ENCODE measurements around the gene OSTM1.
"Not testable (repeated sequence)": the region's sequence is repeated elsewhere in the genome, so short reads cannot be mapped to it uniquely, and the experiment has no call there.

Gene OSTM1

DNA sequence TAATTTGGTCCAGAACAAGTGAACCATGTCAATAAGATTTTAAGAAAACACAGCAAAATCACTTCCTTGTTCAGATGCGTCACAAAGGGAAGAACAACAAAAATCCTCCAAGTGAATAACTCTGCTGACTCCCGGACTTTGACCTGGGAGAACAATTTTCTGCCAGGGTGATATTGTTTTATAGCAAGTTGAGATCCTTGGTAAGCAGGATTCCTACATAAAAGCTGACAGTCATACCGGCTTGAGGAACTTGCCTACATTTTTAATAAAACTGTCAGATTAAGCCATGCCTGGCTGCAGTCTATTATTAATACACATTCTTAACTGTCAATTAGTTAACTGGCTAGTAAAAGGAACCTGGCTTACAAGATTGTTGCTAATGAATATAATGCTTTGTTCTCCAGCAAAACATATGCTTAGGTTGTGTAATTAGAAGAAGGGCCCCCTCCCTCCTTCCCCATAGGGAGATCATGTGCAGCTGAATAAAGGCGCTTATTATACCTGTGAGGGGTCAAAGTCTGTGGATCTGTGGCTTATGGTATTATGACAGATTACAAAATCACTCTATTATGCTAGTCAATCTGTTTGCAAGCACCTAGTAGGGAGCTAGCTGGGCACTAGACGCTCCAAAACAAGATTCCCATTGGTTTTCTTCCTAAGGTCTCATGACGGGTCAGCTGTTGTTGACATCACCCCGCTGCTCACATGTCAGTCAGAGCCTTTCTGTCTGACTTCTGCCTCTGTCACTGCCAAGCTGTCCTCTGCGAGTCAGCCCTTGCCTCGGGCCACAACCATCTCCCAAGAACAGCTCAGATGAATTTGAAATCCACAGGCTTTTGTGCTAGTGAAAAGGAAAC, 71.9 kb downstream of the OSTM1 start:
- ATAC-seq (replicated peaks; ENCODE audit: extremely low read depth, poor library complexity, severe bottlenecking) (no peak), DNase-seq (ENCODE audit: low spot score in 2 of 2) (no peak)
- H3K27ac Mint-ChIP-seq (ENCODE audit: low read depth), result no peak overlapping the region
- no peaks in the 10 kb centered on the region for H3K36me3 Mint-ChIP-seq (ENCODE audit: insufficient read depth)
- no peaks in the 10 kb centered on the region for H3K4me1 Mint-ChIP-seq
- no peaks in the 10 kb centered on the region for H3K27me3 Mint-ChIP-seq
- H3K9me3 Mint-ChIP-seq, result no peaks in the 10 kb centered on the region
- no peak overlapping the region for H3K4me3 Mint-ChIP-seq

DNA sequence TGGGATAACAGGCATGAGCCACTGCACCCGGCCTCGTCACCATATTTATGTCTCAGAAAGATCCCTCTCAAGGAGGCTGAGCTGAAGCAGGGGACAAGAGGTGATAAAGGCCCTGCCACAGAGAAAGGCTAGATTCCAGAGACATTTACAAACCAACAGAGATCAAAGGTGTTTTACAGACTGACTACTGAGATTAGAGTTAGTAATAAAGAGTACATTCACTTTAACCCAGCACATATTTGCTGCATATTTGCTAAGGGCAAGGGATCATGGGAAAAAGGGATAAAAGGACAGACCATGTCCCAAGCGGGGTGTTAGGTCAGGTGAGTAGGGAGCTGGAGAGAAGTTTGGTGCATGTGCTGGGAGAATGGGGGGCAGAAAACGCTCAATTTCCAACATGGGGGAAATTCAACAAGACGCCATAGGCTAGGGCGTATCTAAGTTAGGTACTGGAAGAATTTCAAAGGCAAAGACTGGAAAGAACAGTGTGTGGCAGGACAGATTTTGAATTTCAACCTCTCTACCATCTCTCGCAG, 72.8 kb downstream of the OSTM1 start:
- Mint-ChIP-seq H3K27ac (ENCODE audit: low read depth) (no peak overlapping the region), H3K4me1 (no peaks in the 10 kb centered on the region), H3K4me3 (no peak overlapping the region), H3K36me3 (ENCODE audit: insufficient read depth) (no peaks in the 10 kb centered on the region), H3K27me3 (no peaks in the 10 kb centered on the region), H3K9me3 (no peaks in the 10 kb centered on the region)
- DNase-seq (ENCODE audit: low spot score in 2 of 2), result no peak
- no peak for ATAC-seq (replicated peaks; ENCODE audit: extremely low read depth, poor library complexity, severe bottlenecking)

- ATAC-seq (replicated peaks; ENCODE audit: extremely low read depth, poor library complexity, severe bottlenecking); H3K9me3 Mint-ChIP-seq; DNase-seq (ENCODE audit: low spot score in 2 of 2); H3K4me3 Mint-ChIP-seq; H3K4me1 Mint-ChIP-seq; H3K27ac Mint-ChIP-seq (ENCODE audit: low read depth); H3K27me3 Mint-ChIP-seq; H3K36me3 Mint-ChIP-seq (ENCODE audit: insufficient read depth): not testable (repeated sequence)
These were observed 74.3 kb downstream of the OSTM1 start for GRCh38 chr6:108000259-108000658.

DNA sequence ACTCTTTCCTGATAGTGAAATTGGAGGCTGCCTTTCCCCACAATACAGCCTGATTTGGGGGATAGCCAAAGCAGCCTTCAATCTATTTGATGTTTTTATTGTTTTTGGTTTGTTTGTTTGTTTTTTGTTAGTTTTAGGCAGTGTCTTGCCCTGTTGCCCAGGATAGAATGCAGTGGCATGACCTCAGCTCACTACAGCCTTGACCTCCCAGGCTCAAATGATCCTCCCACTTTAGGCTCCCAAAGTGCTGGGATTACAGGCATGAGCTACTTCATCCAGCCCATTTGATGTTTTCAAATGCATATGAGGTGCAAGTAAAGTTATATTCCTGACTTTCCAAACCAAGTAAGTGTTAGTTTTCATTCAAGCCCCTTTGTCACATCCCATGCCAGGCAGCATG, 75.2 kb downstream of the OSTM1 start:
- Mint-ChIP-seq H3K36me3 (ENCODE audit: insufficient read depth) (no peaks in the 10 kb centered on the region), H3K27me3 (no peaks in the 10 kb centered on the region), H3K27ac (ENCODE audit: low read depth) (no peak overlapping the region), H3K9me3 (no peaks in the 10 kb centered on the region), H3K4me3 (no peak overlapping the region), H3K4me1 (no peaks in the 10 kb centered on the region)
- ATAC-seq (replicated peaks; ENCODE audit: extremely low read depth, poor library complexity, severe bottlenecking), result no peak
- DNase-seq (ENCODE audit: low spot score in 2 of 2), result no peak

- DNase-seq (ENCODE audit: low spot score in 2 of 2), result no peak
- Mint-ChIP-seq H3K9me3 (no peaks in the 10 kb centered on the region), H3K36me3 (ENCODE audit: insufficient read depth) (no peaks in the 10 kb centered on the region), H3K27me3 (no peaks in the 10 kb centered on the region), H3K27ac (ENCODE audit: low read depth) (no peak overlapping the region), H3K4me1 (no peaks in the 10 kb centered on the region), H3K4me3 (peak overlapping the region; percentile 15)
- no peak for ATAC-seq (replicated peaks; ENCODE audit: extremely low read depth, poor library complexity, severe bottlenecking)
These were observed 82.6 kb downstream of the OSTM1 start for GRCh38 chr6:107991772-107992550.

All from central memory CD8-positive, alpha-beta T cell (primary cell).